IMR-90 (cell line): ENCODE results near the gene ARHGEF4. TPM values are rescaled to one million over a fixed set of nuclear protein-coding genes. Genes with fewer than 3 reads are reported as not detected.

Experiments used
- ATAC-seq: fragments of 200-7000 bp; cut with Tn5 transposase; 2 replicates; pipeline ENCODE4 v1.9.1; 2020; ENCODE audit warnings: low read depth, mild to moderate bottlenecking, moderate library complexity
- BruUV-seq: library from RNA; stranded (reverse); fragments of 400-500 nt; replicated peaks from 2 replicates; lab custom pipeline; 2021; lab: Mats Ljungman, UMichigan
- CTCF ChIA-PET: fragments of 300-600 bp; formaldehyde crosslinking; extraction: SDS; loops from one replicate; lab custom pipeline; 2021; ENCODE audit warnings: antibody characterized with exemption; lab: Yijun Ruan, JAX
- POLR2A ChIA-PET: fragments of 300-600 bp; sonication (Branson Sonifier 250); formaldehyde crosslinking; loops from one replicate; lab custom pipeline; 2022; ENCODE audit warnings: antibody characterized with exemption; ENCODE audit not compliant: unreplicated experiment; lab: Charles Lee
- DNase-seq: peaks from one replicate; pipeline ENCODE4 v3.0.0; 2013
- H2AFZ ChIP-seq: replicated peaks from 2 replicates; pipeline ENCODE3; 2013; ENCODE audit warnings: low read length, mild to moderate bottlenecking; ENCODE audit not compliant: poor library complexity
- H2AK5ac ChIP-seq: 2 replicates; pipeline ENCODE4 v1.6.1; 2013; ENCODE audit warnings: low read depth, low read length, inconsistent platforms
- H2AK9ac ChIP-seq: replicated peaks from 2 replicates; pipeline ENCODE3; 2013; ENCODE audit warnings: mild to moderate bottlenecking, low read depth, low read length, moderate library complexity; ENCODE audit not compliant: poor library complexity
- H2BK120ac ChIP-seq: 2 replicates; pipeline ENCODE4 v1.6.1; 2013; ENCODE audit warnings: low read depth, low read length, inconsistent platforms
- H2BK15ac ChIP-seq: 3 replicates; pipeline ENCODE4 v1.6.1; 2013; ENCODE audit warnings: low read depth, low read length, inconsistent platforms
- H2BK20ac ChIP-seq: 2 replicates; pipeline ENCODE4 v1.6.1; 2013; ENCODE audit warnings: low read depth, mild to moderate bottlenecking, inconsistent platforms, low read length, moderate library complexity
- H2BK5ac ChIP-seq: 2 replicates; pipeline ENCODE4 v1.6.1; 2013; ENCODE audit warnings: mild to moderate bottlenecking, low read depth, low read length, inconsistent platforms; ENCODE audit not compliant: poor library complexity, severe bottlenecking
- H3K14ac ChIP-seq: replicated peaks from 2 replicates; pipeline ENCODE4 v1.6.1; 2013; ENCODE audit warnings: low read depth, low read length, inconsistent platforms
- H3K18ac ChIP-seq: 2 replicates; pipeline ENCODE4 v1.6.1; 2013; ENCODE audit warnings: low read depth, low read length, control low read depth
- H3K23ac ChIP-seq: 2 replicates; pipeline ENCODE4 v1.6.1; 2013; ENCODE audit warnings: low read depth, low read length, inconsistent platforms
- H3K27ac ChIP-seq: 2 replicates; pipeline ENCODE4 v1.5.1; 2013; ENCODE audit warnings: mild to moderate bottlenecking, control low read depth, low read length; ENCODE audit not compliant: insufficient read depth
- H3K27me3 ChIP-seq: 2 replicates; pipeline ENCODE4 v1.6.1; 2013; ENCODE audit warnings: low read length; ENCODE audit not compliant: control insufficient read depth, insufficient read depth
- H3K36me3 ChIP-seq: 2 replicates; pipeline ENCODE4 v1.6.1; 2013; ENCODE audit warnings: low read length, mixed read lengths; ENCODE audit not compliant: control insufficient read depth, insufficient read depth
- H3K4ac ChIP-seq: 2 replicates; pipeline ENCODE4 v1.6.1; 2013; ENCODE audit warnings: low read depth, low read length, inconsistent platforms
- H3K4me1 ChIP-seq: 2 replicates; pipeline ENCODE4 v1.6.1; 2013; ENCODE audit warnings: low read length, mixed read lengths; ENCODE audit not compliant: control insufficient read depth, insufficient read depth
- H3K4me2 ChIP-seq: 2 replicates; pipeline ENCODE4 v1.6.1; 2013; ENCODE audit warnings: low read depth, mild to moderate bottlenecking, control low read depth, low read length, moderate library complexity
- H3K4me3 ChIP-seq: 2 replicates; pipeline ENCODE4 v1.5.1; 2013; ENCODE audit warnings: low read depth, mild to moderate bottlenecking, control low read depth, low read length, moderate library complexity; ENCODE audit not compliant: insufficient read depth
- H3K56ac ChIP-seq: 2 replicates; pipeline ENCODE4 v1.6.1; 2013; ENCODE audit warnings: low read length, inconsistent platforms; ENCODE audit not compliant: insufficient read depth; ENCODE audit errors: extremely low read depth
- H3K79me1 ChIP-seq, 2 experiments: 2 replicates each; pipeline ENCODE4 v1.6.1; 2013; ENCODE audit warnings: low read length in 2 of 2, inconsistent platforms in 1 of 2, low read depth in 1 of 2
- H3K9ac ChIP-seq: 2 replicates; pipeline ENCODE4 v1.6.1; 2013; ENCODE audit warnings: low read depth, low read length, control low read depth
- H3K9me1 ChIP-seq: 2 replicates; pipeline ENCODE4 v1.6.1; 2013; ENCODE audit warnings: low read length, inconsistent platforms; ENCODE audit not compliant: insufficient read depth
- H3K9me3 ChIP-seq: 2 replicates; pipeline ENCODE4 v1.6.1; 2013; ENCODE audit warnings: low read length; ENCODE audit not compliant: control insufficient read depth, insufficient read depth
- H4K20me1 ChIP-seq: 2 replicates; pipeline ENCODE4 v1.6.1; 2013; ENCODE audit warnings: low read length, inconsistent platforms; ENCODE audit not compliant: insufficient read depth
- H4K5ac ChIP-seq: 2 replicates; pipeline ENCODE4 v1.6.1; 2013; ENCODE audit warnings: mild to moderate bottlenecking, low read depth, low read length, control low read depth
- H4K8ac ChIP-seq, 2 experiments: 2 replicates each; pipeline ENCODE4 v1.6.1; 2013; ENCODE audit warnings: low read depth in 2 of 2, low read length in 2 of 2, control low read depth in 1 of 2, inconsistent platforms in 1 of 2
- H4K91ac ChIP-seq: 2 replicates; pipeline ENCODE4 v1.6.1; 2013; ENCODE audit warnings: low read depth, low read length, inconsistent platforms; ENCODE audit not compliant: insufficient read depth
- FOS ChIP-seq: fragments of 150-350 bp; IDR thresholded peaks from 2 replicates; pipeline ENCODE4 v1.6.1; 2016; ENCODE audit warnings: low read depth, low read length
- NFE2L2 ChIP-seq: fragments of 150-350 bp; IDR thresholded peaks from 2 replicates; pipeline ENCODE4 v1.6.1; 2016; ENCODE audit warnings: low read depth, mild to moderate bottlenecking, low read length
- POLR2A ChIP-seq: IDR thresholded peaks from 2 replicates; pipeline ENCODE4 v1.6.1; 2012; ENCODE audit warnings: mild to moderate bottlenecking, low read depth, low read length
- WGBS, 2 experiments: methylation state at CpG; one replicate each; pipeline versions ENCODE4 v1.1.5 to v1.1.7; 2013; ENCODE audit warnings: missing lambda C conversion rate in 2 of 2; ENCODE audit not compliant: insufficient read length in 1 of 2; ENCODE audit errors: extremely low coverage in 2 of 2; 5-methylcytosine and 5-hydroxymethylcytosine counted together
- dilution Hi-C: fragments of 300-500 bp; cut with HindIII; formaldehyde crosslinking; loops from one replicate; pipeline ENCODE4 v1.14.3; 2018; ENCODE audit warnings: low sequenced_read_pairs; ENCODE audit not compliant: unreplicated experiment
- in situ Hi-C: fragments of 300-500 bp; cut with MboI; formaldehyde crosslinking; loops from 3 replicates; pipeline ENCODE4 v1.14.3; 2019; ENCODE audit warnings: low sequenced_read_pairs, inconsistent platforms, mixed read lengths
- intact Hi-C: fragments of 100-400 bp; cut with micrococcal nuclease; formaldehyde crosslinking; loops from 2 replicates; pipeline ENCODE4 v1.10.0; 2022
- polyA plus RNA-seq, 3 experiments: library from polyadenylated mRNA; depleted of rRNA; stranded (reverse); fragments of >200 nt; gene quantifications; 2 replicates each; pipeline ENCODE4 v1.2.3, GENCODE V29; 2012; ENCODE audit warnings: low replicate concordance in 1 of 3
- total RNA-seq: library from RNA; depleted of rRNA; stranded (reverse); fragments of >200 nt; gene quantifications from 2 replicates; pipeline ENCODE4 v1.2.3, GENCODE V29; 2012

The ARHGEF4 gene
- total and polyA plus RNA-seq, 2 of the 4 experiments (the other 2 are of a cell fraction), result 2.7 to 5.0 TPM

- WGBS, 2 experiments, result 100% methylated on average over 2 of the region's 15 CpGs; no CpG with 5 or more reads in 1 of the 2 experiments
- Histone ChIP-seq H3K23ac (no peak overlapping the region), H3K18ac (no peak overlapping the region), H4K5ac (no peak overlapping the region), H3K4me2 (no peak overlapping the region), H2BK120ac (no peak overlapping the region), H3K9me3 (no peaks in the 10 kb centered on the region), H3K14ac (no peak overlapping the region), H2BK20ac (no peak overlapping the region), H3K27me3 (no peaks in the 10 kb centered on the region), H2BK5ac (no peak overlapping the region), H2AFZ (peak overlapping the region; percentile 56), H4K20me1 (no peaks in the 10 kb centered on the region; the same call in 1 of the 2 replicates), H3K9me1 (no peaks in the 10 kb centered on the region), H2AK9ac (no peak overlapping the region), H4K91ac (no peak overlapping the region), H3K4me1 (peaks cover 3% of the 10 kb centered on the region; the same call in 1 of the 2 replicates), H3K79me1 (no peaks in the 10 kb centered on the region), H3K27ac (no peak overlapping the region), H3K9ac (no peak overlapping the region), H3K4ac (no peak overlapping the region), H3K4me3 (no peak overlapping the region), H2AK5ac (no peak overlapping the region), H2BK15ac (no peak overlapping the region), H3K56ac (no peak overlapping the region), H4K8ac (no peak overlapping the region), H3K36me3 (no peaks in the 10 kb centered on the region)
- POLR2A ChIA-PET, result no interaction called here
- dilution Hi-C loops, result no loop called here
- no peak for TF ChIP-seq POLR2A
- 0 out of 2 replicates have a peak, but pooled peaks have one; percentile 10 for TF ChIP-seq FOS
- TF ChIP-seq NFE2L2, result no peak
- peak; percentile 68 for DNase-seq
- ATAC-seq, result 0 out of 2 replicates have a peak, but pooled peaks have one; percentile 47
- intact Hi-C loops, result no loop called here
- CTCF ChIA-PET, result no interaction called here
- in situ Hi-C loops, result no loop called here
- BruUV-seq, result no TSS peak
These were observed 9.0 kb upstream of the ARHGEF4 start for GRCh38 chr2:130827502-130828251.
